GM13976 (cell line): Measurements from ENCODE around the gene CYP2A13.
"Not testable (repeated sequence)": the region's sequence is repeated elsewhere in the genome, so short reads cannot be mapped to it uniquely, and the experiment has no call there.

ENCODE experiments used
- DNase-seq: peaks from one replicate; pipeline ENCODE4 v3.0.0; 2012; ENCODE audit warnings: low spot score
- CTCF ChIP-seq: IDR thresholded peaks from 2 replicates; pipeline ENCODE4 v1.5.1; 2012; ENCODE audit warnings: borderline replicate concordance, mild to moderate bottlenecking; ENCODE audit not compliant: insufficient read depth; ENCODE audit errors: extremely low read depth, missing control alignments, control extremely low read depth
- in situ Hi-C: fragments of 300-500 bp; cut with MboI; formaldehyde crosslinking; loops from one replicate; pipeline ENCODE4 v1.12.0; 2022; ENCODE audit warnings: low sequenced_read_pairs, mixed read lengths, inconsistent platforms; ENCODE audit not compliant: unreplicated experiment

The CYP2A13 gene

GRCh38 chr19:41116261-41116660, 28.0 kb downstream of the CYP2A13 start:
- TF ChIP-seq CTCF: no peak
- in situ Hi-C loops: no loop called here
- no peak for DNase-seq

GRCh38 chr19:41120929-41121911, 33.0 kb downstream of the CYP2A13 start:
- DNase-seq, in situ Hi-C loops: not testable (repeated sequence)

DNA sequence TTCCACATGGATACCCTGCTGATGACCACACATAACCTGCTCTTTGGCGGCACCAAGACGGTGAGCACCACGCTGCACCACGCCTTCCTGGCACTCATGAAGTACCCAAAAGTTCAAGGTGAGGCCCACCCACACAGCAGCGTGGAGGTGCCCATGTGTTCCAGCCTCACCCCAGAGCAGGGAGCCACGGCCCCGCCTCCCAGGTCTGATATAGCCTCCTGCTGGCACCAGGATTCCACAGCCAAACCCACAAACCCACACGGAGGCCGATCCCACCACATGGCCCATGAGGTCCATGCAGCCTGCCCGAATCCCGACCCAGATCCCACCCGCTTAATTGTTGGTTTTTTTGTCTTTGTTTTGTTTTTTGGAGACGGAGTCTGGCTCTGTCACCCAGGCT, 34.6 kb downstream of the CYP2A13 start:
- DNase-seq, in situ Hi-C loops: not testable (repeated sequence)

DNA sequence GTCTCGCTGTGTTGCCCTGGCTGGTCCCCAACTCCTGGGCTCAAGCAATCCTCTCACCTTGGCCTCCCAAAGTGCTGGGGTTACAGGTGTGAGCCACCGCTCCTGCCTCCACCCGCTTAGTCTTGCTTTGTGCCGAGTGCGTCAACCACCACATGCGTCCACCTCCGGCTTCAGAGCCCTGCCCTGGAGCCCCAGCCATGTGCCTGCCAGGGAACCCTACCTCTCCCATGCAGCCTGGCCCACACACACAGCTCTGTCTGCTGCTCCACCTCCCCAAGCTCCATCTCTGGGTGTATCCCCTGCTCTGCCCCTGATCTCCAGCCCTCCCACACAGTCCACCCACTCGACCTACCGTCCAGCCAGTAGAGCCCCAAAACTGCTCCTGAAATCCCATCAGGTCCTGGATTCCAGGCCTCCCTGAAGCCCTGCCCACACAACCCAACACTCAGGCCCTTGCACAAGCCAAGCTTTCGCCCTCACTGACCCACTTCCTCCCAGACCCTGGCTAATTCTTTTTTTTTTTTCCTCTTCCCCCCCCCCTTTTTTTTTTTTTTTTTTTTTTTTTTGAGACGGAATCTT, 35.6 kb downstream of the CYP2A13 start:
- in situ Hi-C loops: no loop called here
- no peak for TF ChIP-seq CTCF
- no peak for DNase-seq

- in situ Hi-C loops, DNase-seq: not testable (repeated sequence)
- peak; percentile 42 for TF ChIP-seq CTCF
These were observed 38.5 kb downstream of the CYP2A13 start for GRCh38 chr19:41126765-41127203.

DNA sequence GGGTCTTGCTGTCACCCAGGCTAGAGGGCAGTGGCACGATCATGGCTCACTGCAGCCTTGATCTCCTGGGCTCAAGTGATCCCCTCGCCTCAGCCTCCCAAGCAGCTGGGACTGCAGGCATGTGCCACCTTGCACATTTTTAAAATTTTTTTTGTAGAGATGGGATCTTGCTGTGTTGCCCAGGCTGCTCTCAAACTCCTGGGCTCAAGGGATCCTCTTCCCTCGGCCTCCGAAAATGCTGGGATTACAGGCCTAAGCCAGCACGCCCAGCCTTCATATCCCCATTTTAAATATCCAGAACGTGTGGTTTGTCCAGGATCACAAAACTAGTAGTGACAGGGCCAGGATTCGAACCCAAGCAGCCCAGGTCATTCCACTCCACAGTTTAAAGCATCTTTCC, 39.1 kb downstream of the CYP2A13 start:
- in situ Hi-C loops: not testable (repeated sequence)

DNA sequence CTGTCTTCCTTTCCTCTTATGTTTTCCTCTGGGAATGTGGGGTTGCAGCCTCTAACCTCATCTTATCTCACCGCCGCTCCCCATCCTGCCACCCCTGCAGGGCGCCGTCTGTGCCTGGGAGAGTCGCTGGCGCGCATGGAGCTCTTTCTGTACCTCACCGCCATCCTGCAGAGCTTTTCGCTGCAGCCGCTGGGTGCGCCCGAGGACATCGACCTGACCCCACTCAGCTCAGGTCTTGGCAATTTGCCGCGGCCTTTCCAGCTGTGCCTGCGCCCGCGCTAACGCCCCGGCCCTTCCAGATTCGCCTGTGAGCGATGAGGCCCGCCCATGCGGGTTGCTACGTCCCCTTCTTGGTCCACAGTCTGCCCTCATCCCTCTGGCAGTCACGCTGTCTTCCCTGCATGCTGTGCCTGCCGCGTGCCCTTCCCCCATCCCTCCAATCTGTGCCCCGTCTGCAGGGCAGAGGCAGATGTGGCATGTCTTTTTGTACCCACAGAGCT, 39.6 kb downstream of the CYP2A13 start:
- in situ Hi-C loops: not testable (repeated sequence)

More for the DNA sequence above, 39.1 kb downstream of the CYP2A13 start:
- DNase-seq: not testable (repeated sequence)

More for the DNA sequence above, 39.6 kb downstream of the CYP2A13 start:
- DNase-seq: not testable (repeated sequence)
- peak; percentile 32 for TF ChIP-seq CTCF
